Activated CD4-positive, alpha-beta T cell treated with anti-CD3 and anti-CD28 coated beads, Interleukin-2, Interleukin-6, amounts not matched to agents 100 ng/mL and 50 ng/mL, durations not matched to agents 16 hours and 8 hours (primary cell): ENCODE results near the gene SLC35B1.

Experiments used
- DNase-seq: peaks from one replicate; pipeline ENCODE4 v3.0.0-alpha.2; 2020

SLC35B1 gene

DNA sequence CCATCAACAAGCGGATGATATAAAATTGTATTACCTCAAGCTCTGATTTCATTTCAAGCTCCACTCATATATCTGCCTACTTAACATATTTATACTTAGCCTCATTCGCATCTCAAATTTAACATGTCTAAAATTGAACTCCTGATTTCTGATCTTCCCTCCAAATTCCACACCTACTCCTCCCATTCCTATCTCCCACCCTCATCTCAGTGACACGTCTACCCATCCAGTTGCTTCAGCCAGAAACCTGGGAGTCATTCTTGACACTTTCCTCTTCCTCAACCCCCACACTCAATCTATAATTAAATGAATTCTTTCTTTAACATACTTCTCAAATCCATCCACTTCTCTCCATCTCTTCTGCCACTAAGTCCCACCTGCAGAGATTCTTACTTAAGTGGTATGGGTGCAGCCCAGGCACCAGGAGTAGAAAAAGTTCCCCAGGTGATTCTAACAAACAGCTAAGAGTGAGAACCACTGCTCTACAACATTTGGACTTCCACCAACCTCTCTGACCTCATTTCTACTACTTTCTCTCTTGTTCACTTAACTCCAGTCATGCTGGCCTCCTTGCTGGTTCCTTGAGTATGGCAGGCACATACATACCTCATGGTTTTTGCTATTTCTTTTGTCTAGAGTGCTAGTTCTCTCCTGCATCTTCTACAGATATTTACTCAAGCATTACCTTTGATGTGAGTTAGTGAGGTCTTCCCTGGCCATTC lies 47.9 kb downstream of the SLC35B1 start:
- DNase-seq = no peak

DNA sequence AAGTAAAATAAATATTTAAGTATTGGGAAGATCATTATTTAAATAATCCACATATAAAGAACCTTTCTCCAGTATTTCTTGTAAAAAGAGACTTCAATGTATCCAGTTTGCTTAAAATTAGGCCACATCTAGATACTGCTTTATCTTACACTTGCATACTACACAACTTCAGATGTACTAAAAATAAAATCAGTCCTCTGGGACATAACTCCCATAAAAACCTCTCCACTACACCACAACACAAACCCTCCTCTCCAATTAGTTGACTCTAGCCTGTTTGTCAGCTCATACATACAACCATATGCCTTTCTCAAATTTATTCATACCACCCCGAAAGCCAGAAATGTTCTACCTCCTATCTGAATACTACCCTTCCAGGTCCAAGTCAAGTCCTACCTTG lies 51.5 kb downstream of the SLC35B1 start:
- DNase-seq = no peak
